ENCODE data around the gene CNOT6. TPM values are rescaled to one million over a fixed set of nuclear protein-coding genes. Genes with fewer than 3 reads are reported as not detected.

The CNOT6 gene
- total RNA-seq, 1 donor from 2014 or later = 41.7 TPM

DNA sequence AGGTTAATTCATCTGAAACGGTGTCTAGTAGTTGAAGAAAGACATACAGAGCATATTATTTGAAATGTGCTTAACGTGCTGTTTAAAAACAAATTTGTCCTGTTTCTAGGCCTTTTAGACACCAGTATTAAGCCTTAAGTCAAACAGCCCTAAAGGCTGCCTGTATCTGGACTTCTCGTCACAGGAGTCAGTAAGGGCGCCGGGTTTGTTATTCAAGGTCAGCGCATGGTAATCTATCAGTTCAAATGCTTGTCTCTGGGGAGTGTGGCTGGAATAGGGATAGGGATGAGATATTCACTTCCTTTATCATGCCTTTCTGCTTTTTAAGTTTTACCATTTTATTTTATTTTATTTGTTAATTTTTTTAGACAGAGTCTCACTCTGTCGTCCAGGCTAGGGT is 9.4 kb upstream of the CNOT6 start:
- Mint-ChIP-seq H3K4me3 (ENCODE audit: unreplicated experiment) (no peak overlapping the region), H3K4me1 (ENCODE audit: low read depth, unreplicated experiment) (no peaks in the 10 kb centered on the region), H3K36me3 (ENCODE audit: low read depth, unreplicated experiment) (peaks cover 2% of the 10 kb centered on the region), H3K9me3 (ENCODE audit: unreplicated experiment) (no peaks in the 10 kb centered on the region), H3K27ac (ENCODE audit: unreplicated experiment) (no peak overlapping the region), H3K27me3 (ENCODE audit: low read depth, unreplicated experiment) (peaks cover 1% of the 10 kb centered on the region)
- H3K27ac ChIP-seq (ENCODE audit: low read depth, low read length) = no peak overlapping the region
- H4K20me1 ChIP-seq (ENCODE audit: insufficient read depth, low read length) = no peaks in the 10 kb centered on the region
- H3K9me3 ChIP-seq (ENCODE audit: insufficient read depth, low read depth, low read length) = no peaks in the 10 kb centered on the region
- H3K4me1 ChIP-seq (ENCODE audit: insufficient read depth, low read length) = no peaks in the 10 kb centered on the region
- H3K4me3 ChIP-seq (ENCODE audit: insufficient read depth, low read depth, low read length) = no peak overlapping the region
- H3K9ac ChIP-seq (ENCODE audit: low read length) = no peak overlapping the region
- H3K79me2 ChIP-seq (ENCODE audit: insufficient read depth, low read length) = no peaks in the 10 kb centered on the region
- no peak for DNase-seq (ENCODE audit: low read depth)
- FAIRE-seq = no peak
- H3K27me3 ChIP-seq (ENCODE audit: insufficient read depth, low read length) = no peaks in the 10 kb centered on the region
- H3K4me2 ChIP-seq (ENCODE audit: low read length) = no peak overlapping the region
- TF ChIP-seq, protein P1, sequence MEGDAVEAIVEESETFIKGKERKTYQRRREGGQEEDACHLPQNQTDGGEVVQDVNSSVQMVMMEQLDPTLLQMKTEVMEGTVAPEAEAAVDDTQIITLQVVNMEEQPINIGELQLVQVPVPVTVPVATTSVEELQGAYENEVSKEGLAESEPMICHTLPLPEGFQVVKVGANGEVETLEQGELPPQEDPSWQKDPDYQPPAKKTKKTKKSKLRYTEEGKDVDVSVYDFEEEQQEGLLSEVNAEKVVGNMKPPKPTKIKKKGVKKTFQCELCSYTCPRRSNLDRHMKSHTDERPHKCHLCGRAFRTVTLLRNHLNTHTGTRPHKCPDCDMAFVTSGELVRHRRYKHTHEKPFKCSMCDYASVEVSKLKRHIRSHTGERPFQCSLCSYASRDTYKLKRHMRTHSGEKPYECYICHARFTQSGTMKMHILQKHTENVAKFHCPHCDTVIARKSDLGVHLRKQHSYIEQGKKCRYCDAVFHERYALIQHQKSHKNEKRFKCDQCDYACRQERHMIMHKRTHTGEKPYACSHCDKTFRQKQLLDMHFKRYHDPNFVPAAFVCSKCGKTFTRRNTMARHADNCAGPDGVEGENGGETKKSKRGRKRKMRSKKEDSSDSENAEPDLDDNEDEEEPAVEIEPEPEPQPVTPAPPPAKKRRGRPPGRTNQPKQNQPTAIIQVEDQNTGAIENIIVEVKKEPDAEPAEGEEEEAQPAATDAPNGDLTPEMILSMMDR (IDR thresholded peaks at IDR 0.05; ENCODE audit: insufficient read depth, low read depth, low read length) = no peak
- TF ChIP-seq EZH2 (IDR thresholded peaks at IDR 0.05; ENCODE audit: insufficient read depth, low read length) = no peak
- H3K36me3 ChIP-seq (ENCODE audit: insufficient read depth, low read length) = no peaks in the 10 kb centered on the region
- H2AFZ ChIP-seq (ENCODE audit: low read depth, low read length) = peak overlapping the region; percentile 52

DNA sequence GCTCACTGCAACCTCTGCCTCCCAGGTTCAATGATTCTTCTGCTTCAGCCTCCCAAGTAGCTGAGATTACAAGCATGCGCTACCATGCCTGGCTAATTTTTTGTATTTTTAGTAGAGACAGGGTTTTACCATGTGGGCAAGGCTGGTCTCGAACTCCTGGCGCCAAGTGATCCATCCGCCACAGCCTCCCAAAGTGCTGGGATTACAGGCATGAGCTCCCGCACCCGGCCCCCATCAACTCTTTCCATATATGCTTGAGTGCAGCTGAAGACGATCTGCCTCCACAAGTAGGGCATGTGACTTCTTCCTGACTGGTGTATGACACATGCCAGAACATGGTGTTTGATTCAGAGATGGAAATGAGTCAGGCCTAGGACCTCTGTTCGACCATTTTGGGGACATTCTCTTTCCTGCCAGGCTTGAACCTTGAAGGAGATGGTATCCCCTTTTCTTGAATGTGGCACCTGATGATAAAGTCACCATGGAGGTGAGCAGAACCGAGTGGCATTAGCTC is 7.5 kb upstream of the CNOT6 start:
- Histone ChIP-seq H3K9me3 (ENCODE audit: insufficient read depth, low read depth, low read length) (no peaks in the 10 kb centered on the region), H3K4me2 (ENCODE audit: low read length) (no peak overlapping the region), H3K27me3 (ENCODE audit: insufficient read depth, low read length) (no peaks in the 10 kb centered on the region), H3K4me3 (ENCODE audit: insufficient read depth, low read depth, low read length) (no peak overlapping the region), H4K20me1 (ENCODE audit: insufficient read depth, low read length) (no peaks in the 10 kb centered on the region), H3K36me3 (ENCODE audit: insufficient read depth, low read length) (no peaks in the 10 kb centered on the region), H3K27ac (ENCODE audit: low read depth, low read length) (no peak overlapping the region), H3K4me1 (ENCODE audit: insufficient read depth, low read length) (no peaks in the 10 kb centered on the region), H3K9ac (ENCODE audit: low read length) (no peak overlapping the region), H3K79me2 (ENCODE audit: insufficient read depth, low read length) (no peaks in the 10 kb centered on the region), H2AFZ (ENCODE audit: low read depth, low read length) (no peak overlapping the region)
- FAIRE-seq (no peak), DNase-seq (ENCODE audit: low read depth) (no peak)
- no peak for TF ChIP-seq EZH2 (IDR thresholded peaks at IDR 0.05; ENCODE audit: insufficient read depth, low read length)
- Mint-ChIP-seq H3K4me3 (ENCODE audit: unreplicated experiment) (no peak overlapping the region), H3K36me3 (ENCODE audit: low read depth, unreplicated experiment) (peaks cover 2% of the 10 kb centered on the region), H3K27ac (ENCODE audit: unreplicated experiment) (no peak overlapping the region), H3K9me3 (ENCODE audit: unreplicated experiment) (no peaks in the 10 kb centered on the region), H3K27me3 (ENCODE audit: low read depth, unreplicated experiment) (no peaks in the 10 kb centered on the region), H3K4me1 (ENCODE audit: low read depth, unreplicated experiment) (no peaks in the 10 kb centered on the region)

DNA sequence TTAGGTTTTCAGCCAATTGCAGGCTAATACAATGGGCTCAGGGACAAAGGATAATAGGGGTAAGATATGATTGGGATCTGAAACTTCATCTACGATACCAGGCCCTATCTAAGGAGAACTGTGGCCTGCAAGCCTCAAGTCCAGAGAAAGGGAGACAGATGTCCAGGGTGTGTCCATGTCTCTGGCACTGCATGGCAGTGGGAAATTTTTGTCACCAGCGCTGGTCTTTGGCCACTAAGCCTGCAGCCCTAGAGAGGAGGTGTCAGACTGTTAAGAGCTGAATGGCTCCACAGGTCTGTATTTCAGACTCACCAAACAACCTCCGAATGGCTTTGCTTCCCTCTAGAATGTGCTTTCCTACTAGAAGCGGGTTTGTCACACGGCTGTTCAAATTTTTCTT is 6.6 kb upstream of the CNOT6 start:
- Histone ChIP-seq H3K9ac (ENCODE audit: low read length) (no peak overlapping the region), H3K9me3 (ENCODE audit: insufficient read depth, low read depth, low read length) (no peaks in the 10 kb centered on the region), H3K36me3 (ENCODE audit: insufficient read depth, low read length) (no peaks in the 10 kb centered on the region), H3K27me3 (ENCODE audit: insufficient read depth, low read length) (no peaks in the 10 kb centered on the region), H4K20me1 (ENCODE audit: insufficient read depth, low read length) (no peaks in the 10 kb centered on the region), H3K4me2 (ENCODE audit: low read length) (no peak overlapping the region), H3K79me2 (ENCODE audit: insufficient read depth, low read length) (no peaks in the 10 kb centered on the region), H2AFZ (ENCODE audit: low read depth, low read length) (no peak overlapping the region), H3K27ac (ENCODE audit: low read depth, low read length) (no peak overlapping the region), H3K4me3 (ENCODE audit: insufficient read depth, low read depth, low read length) (no peak overlapping the region), H3K4me1 (ENCODE audit: insufficient read depth, low read length) (no peaks in the 10 kb centered on the region)
- H3K27ac Mint-ChIP-seq (ENCODE audit: unreplicated experiment) = no peak overlapping the region
- FAIRE-seq (no peak), DNase-seq (ENCODE audit: low read depth) (no peak)
- H3K4me1 Mint-ChIP-seq (ENCODE audit: low read depth, unreplicated experiment) = no peaks in the 10 kb centered on the region
- H3K9me3 Mint-ChIP-seq (ENCODE audit: unreplicated experiment) = no peaks in the 10 kb centered on the region
- peaks cover 4% of the 10 kb centered on the region for H3K36me3 Mint-ChIP-seq (ENCODE audit: low read depth, unreplicated experiment)
- TF ChIP-seq, protein P1 (IDR thresholded peaks at IDR 0.05; ENCODE audit: insufficient read depth, low read depth, low read length) = no peak
- TF ChIP-seq EZH2 (IDR thresholded peaks at IDR 0.05; ENCODE audit: insufficient read depth, low read length) = no peak
- no peaks in the 10 kb centered on the region for H3K27me3 Mint-ChIP-seq (ENCODE audit: low read depth, unreplicated experiment)
- H3K4me3 Mint-ChIP-seq (ENCODE audit: unreplicated experiment) = no peak overlapping the region
